ENCODE data around the gene DLG2.

DNA sequence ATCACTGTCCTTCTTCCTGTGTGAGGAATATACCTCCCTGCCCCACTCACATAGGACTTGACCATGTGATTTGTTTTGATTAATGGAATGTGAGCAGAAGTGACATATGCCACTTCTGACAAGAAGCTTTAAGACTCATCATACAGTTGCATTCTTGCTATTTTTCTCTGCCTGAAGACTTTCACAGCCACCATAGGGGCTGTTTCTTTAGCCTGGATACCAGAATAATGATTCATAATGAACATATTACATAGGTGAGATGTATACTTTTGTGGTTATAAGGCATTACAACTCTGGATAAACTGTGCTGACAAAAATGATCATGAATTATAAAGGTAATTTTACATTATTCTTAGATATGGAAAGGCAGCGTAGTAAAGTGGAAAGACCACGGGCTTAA is 798.0 kb downstream of the DLG2 start:
- TF ChIP-seq, protein P1, sequence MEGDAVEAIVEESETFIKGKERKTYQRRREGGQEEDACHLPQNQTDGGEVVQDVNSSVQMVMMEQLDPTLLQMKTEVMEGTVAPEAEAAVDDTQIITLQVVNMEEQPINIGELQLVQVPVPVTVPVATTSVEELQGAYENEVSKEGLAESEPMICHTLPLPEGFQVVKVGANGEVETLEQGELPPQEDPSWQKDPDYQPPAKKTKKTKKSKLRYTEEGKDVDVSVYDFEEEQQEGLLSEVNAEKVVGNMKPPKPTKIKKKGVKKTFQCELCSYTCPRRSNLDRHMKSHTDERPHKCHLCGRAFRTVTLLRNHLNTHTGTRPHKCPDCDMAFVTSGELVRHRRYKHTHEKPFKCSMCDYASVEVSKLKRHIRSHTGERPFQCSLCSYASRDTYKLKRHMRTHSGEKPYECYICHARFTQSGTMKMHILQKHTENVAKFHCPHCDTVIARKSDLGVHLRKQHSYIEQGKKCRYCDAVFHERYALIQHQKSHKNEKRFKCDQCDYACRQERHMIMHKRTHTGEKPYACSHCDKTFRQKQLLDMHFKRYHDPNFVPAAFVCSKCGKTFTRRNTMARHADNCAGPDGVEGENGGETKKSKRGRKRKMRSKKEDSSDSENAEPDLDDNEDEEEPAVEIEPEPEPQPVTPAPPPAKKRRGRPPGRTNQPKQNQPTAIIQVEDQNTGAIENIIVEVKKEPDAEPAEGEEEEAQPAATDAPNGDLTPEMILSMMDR (IDR thresholded peaks at IDR 0.05; ENCODE audit: insufficient read depth, low read depth, low read length), result no peak
- no peak for TF ChIP-seq EZH2 (IDR thresholded peaks at IDR 0.05; ENCODE audit: insufficient read depth, low read length)
